ENCODE results near the gene ZNF618.

Gene ZNF618

DNA sequence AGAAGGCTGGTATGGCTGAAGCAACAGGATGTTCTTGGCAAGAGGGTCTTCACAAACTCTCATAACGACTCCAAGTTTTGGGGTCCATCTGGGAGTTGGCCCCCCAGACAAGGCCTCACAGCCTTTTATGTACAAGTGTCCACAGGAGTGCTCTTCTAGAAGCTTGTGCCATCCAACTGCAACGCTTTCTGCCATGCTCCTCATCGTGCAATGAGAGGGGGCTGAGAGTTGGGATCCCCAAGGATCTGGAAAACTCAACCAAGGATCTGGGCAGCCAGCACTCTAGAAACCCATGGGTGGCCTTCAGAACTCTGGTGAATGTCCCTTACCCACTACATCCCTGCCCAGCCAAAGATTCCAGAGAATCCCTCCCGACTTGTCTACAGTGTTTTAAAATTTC is 210.5 kb downstream of the ZNF618 start:
- no peak for DNase-seq

DNA sequence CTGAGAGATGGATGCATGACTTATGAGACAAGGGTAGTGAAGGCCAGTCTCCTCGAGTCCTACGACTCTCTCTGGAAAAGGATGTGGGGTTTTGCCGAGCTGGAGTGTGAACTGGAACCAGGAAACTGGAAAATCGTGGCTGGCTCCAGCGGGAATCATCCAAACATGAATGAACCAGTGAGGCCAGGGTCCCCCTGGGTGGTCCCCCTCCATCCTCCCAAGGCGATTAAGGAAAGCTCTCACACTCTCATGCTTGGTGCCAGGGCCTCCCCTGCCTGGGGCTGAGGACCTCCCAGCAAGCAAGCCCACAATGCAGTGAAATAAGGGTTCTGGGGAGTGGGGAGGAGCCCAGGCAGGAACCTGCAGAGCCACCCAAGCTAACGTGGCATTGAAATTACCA is 211.6 kb downstream of the ZNF618 start:
- no peak for DNase-seq

DNA sequence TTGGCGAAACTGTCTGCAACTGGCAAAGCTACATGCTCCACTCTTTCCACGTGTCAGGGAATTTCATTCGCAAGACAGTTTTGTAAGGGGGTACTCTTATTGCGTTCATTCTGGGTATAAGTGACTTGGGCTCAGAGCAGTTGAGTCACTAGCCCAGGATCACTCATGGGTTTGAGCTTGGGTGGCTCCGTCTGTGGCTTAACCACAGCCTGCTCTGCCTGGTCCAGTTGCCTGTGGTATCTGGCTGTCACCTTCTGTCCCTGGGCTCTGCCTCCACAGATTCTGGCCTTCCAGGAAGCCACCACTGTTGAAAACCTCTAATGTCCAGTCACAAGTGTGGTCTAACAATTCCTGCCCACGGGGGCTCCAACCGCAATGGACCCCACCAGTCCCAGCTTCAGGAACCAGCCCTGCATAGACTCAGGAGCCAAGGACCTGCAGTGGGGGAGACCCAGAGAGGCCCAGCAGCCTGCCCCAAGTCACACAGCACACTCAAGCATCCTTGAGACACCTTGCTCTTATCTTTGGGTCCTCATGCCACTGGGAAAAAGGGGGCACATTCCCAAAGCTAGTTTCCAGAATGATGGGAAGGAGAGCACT is 212.6 kb downstream of the ZNF618 start:
- no peak for DNase-seq

DNA sequence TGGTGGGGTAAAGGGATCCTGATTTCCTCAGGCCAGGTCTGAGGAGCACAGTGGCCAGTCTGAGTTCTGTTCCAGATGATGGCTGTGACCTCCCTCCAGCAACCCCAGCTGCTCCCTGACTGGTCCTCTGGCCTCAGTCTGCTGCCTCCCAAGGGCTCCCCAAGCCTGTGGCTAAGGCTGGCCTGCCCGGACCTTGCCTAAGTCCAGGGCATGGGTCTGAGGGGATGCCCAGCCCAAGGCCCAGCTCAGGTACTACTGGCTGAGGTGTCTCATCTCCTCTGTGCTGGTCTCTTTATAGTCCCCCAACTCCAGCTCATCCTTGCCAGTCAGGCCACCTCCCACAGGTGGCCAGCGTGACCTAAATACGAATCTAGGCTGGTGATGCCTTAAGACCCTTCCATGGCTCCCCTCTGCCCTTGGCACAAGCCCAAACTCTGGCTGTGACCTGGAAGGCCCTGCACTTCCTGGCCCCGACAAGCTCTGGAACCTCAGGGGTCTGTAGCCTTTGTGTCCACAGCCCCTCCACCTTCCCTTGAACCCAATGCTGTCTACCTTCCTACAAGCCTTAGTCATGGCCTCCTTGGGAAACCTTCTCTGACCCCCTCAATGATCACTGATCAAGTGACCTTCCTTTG is 213.2 kb downstream of the ZNF618 start:
- no peak for DNase-seq

- DNase-seq = no peak
Observed at GRCh38 chr9:114090798-114091197, 214.7 kb downstream of the ZNF618 start.

GRCh38 chr9:114091711-114092110 is 215.6 kb downstream of the ZNF618 start:
- DNase-seq = no peak

- no peak for DNase-seq
Observed at GRCh38 chr9:114092336-114092735, 216.2 kb downstream of the ZNF618 start.

GRCh38 chr9:114093031-114093471 is 216.9 kb downstream of the ZNF618 start:
- no peak for DNase-seq

- DNase-seq = no peak
Observed at GRCh38 chr9:114093761-114094505, 217.8 kb downstream of the ZNF618 start.

GRCh38 chr9:114094971-114095370 is 218.9 kb downstream of the ZNF618 start:
- no peak for DNase-seq

GRCh38 chr9:114096041-114096511 is 220.0 kb downstream of the ZNF618 start:
- DNase-seq = no peak

DNA sequence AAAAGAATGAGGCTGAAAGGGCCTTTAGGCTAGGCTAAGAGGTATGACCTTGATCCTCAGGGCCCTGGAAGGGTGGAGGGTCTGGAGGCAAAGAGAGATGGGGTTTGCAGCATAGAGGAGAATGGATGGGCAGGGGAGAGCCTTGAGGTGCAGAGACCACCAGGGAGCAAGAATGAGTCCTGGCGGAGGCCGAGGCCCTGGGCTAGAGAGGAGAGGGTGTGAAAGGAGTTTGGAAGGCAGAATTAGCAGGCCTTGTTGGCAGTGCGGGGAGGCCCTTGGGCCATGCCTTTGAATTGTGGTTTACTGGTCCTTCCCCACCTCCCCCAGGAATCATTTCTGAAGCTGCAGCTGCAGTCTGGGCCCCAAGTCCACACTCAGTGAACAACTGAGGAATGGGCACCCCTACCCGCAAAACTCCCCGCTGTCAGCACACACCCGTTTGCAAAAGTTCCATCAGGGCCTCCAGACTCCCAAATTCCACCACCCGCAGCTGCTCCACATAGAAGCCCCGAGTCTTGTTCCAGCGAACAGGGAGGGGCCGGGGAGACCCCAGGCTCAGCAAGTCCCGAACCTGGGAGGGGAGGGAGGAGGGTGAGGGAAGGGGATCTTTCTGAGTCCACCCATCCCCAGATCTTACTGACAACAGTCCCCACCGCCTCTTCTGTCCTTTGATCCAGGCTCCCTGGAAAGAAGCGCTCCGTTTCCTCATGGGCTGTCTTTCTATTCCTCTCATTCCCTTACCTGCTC is 220.9 kb downstream of the ZNF618 start:
- DNase-seq = no peak

DNA sequence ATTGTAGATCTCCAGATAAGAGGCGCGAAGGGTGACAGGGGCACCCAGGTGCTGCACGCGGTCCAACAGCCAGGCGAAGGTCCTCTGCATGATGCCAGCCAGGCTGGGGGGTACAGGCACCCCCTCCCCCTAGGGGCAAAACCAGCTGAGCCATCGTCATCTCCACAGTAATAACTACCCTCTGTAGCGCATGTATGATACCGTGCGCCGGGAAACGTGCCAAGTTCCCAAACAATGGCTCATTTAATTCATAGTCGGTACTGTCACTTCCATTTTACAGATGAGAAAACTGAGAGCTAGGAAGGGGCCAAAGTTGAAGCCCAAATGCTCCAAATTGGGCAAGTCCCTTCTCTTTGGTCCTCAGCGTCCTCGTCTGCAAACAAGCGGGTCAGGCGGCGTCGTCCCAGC is 221.5 kb downstream of the ZNF618 start:
- peak; percentile 58 for DNase-seq

GRCh38 chr9:114098021-114098935 is 222.2 kb downstream of the ZNF618 start:
- peak; percentile 91 for DNase-seq

DNA sequence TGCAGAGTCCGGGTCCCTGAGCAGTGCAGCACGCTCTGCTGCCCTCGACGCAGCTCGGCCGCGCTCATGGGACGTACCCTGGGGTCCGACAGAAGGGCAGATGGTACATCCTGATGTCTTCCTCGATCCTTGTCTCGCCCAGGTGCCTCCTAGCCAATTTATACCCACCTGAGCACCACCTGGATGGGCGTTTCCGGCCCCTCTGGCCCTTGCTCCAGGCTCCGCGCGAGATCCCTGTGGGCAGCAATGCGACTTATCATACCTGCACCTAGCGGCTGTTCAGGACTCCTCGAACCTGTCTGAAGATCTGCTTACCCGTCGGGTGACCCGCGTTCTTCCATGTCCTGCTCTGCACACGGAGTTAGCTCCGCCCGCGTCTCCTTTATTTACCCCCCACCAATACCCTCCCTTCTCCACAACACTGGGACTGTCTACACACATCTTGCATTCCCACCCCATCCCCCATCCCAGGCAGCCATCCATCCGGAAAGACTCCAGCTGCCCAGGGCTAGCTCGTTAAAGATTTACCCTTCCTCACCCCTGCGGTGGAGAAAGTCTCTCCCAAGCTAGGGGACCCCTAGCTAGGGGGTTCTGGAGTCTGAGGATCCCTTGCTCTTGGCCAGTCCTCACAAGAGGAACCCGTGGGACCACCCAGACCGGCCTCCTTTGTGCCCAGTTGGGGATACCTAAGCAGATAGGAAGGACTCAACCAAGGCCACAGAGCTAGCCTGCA is 223.0 kb downstream of the ZNF618 start, which contains the start of gene KIF12:
TSS of gene KIF12 (minus strand) at position 357 of the 733 bp plus-strand sequence. CDS start at position 341, 16 bp downstream.
- DNase-seq = peak; percentile 97

DNA sequence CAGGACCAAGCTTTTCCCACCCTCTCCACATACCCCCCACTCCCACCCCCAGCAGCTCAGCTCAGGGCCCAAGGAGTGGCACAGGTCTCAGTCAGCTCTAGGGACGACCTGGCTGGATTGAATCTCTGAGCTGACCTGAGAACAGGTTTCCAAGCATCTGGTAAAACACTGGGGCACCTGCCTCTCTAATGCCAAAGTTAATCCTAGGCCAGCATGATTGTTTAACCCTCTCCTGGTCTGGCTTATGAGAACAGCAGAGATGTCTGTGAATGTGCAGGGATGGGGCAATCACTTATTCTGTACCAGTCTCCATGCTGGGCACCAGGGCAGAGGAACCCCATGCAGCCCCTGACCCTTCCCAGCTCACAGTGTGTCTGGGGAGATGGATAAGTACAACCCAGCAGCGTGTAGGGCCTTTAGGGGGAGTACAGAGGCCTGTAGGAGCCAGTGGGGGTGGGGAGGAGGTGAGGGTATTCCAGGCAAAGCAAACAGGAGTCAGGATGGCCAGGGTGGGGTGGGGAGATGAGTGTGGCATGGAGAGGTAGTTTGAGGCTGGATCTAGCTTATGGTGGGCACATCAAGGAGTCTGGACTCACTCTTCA is 223.7 kb downstream of the ZNF618 start:
- peak; percentile 89 for DNase-seq

- no peak for DNase-seq
Observed at GRCh38 chr9:114100536-114100935, 224.4 kb downstream of the ZNF618 start.

DNA sequence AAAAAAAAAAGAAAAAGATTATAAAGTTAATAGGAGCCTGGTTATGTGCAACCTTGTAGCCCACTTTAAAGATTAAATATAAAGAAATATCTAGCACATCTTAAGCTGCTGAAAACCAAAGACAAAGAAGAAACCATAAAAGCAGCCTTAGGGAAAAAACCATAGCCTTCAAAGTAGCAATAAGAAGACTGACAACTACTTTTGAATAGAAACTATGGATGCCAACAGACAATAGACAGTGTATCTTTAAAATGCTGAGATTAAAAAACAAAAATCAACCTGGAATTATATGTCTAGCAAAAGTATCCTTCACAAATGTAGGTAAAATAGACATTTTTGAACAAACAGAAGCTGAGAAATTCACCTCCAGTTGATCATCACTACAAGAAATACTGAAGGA is 226.4 kb downstream of the ZNF618 start:
- DNase-seq = no peak

- DNase-seq = no peak
Observed at GRCh38 chr9:114105236-114105635, 229.1 kb downstream of the ZNF618 start.
